Spleen (tissue), 11 donors: Measurements from ENCODE around the gene CCNB1. TPM values are rescaled to one million over a fixed set of nuclear protein-coding genes. Genes with fewer than 3 reads are reported as not detected.

ENCODE experiments used
- DNase-seq: peaks from one replicate; pipeline ENCODE4 v3.0.0-alpha.2; 2020
- H3K27ac ChIP-seq, 8 donors: fragments of 200-600 bp; sonication (generic) in 7 of 8; 1 replicate in 4 of 8; 2 replicates in 4 of 8; pipeline versions ENCODE4 v1.5.0 to v1.8.0; 2016 to 2021; ENCODE audit warnings: inconsistent platforms in 4 of 8, mild to moderate bottlenecking in 4 of 8, moderate library complexity in 1 of 8
- H3K27me3 ChIP-seq, 7 donors: fragments of 200-600 bp; sonication (generic) in 6 of 7; replicated peaks in 1 of 7; 1 replicate in 4 of 7; 2 replicates in 3 of 7; pipeline versions ENCODE4 v1.5.0 to v1.8.0; 2016 to 2021; ENCODE audit warnings: inconsistent platforms in 3 of 7, mild to moderate bottlenecking in 1 of 7
- H3K36me3 ChIP-seq, 6 donors: fragments of 200-600 bp; sonication (generic) in 5 of 6; 1 replicate in 4 of 6; 2 replicates in 2 of 6; pipeline versions ENCODE4 v1.5.0 to v1.8.0; 2016 to 2021; ENCODE audit warnings: inconsistent platforms in 2 of 6
- H3K4me1 ChIP-seq, 6 donors: fragments of 200-600 bp; sonication (generic) in 5 of 6; 1 replicate in 3 of 6; 2 replicates in 3 of 6; pipeline versions ENCODE4 v1.5.0 to v1.8.0; 2016 to 2021; ENCODE audit warnings: inconsistent platforms in 3 of 6
- H3K4me3 ChIP-seq, 8 donors: fragments of 200-600 bp; sonication (generic) in 7 of 8; 1 replicate in 4 of 8; 2 replicates in 4 of 8; pipeline versions ENCODE4 v1.5.0 to v1.8.0; 2016 to 2021; ENCODE audit warnings: inconsistent platforms in 4 of 8, mild to moderate bottlenecking in 4 of 8, moderate library complexity in 2 of 8
- H3K9me3 ChIP-seq, 8 donors: fragments of 200-600 bp; sonication (generic) in 7 of 8; 1 replicate in 4 of 8; 2 replicates in 4 of 8; pipeline versions ENCODE4 v1.5.0 to v1.8.0; 2016 to 2021; ENCODE audit warnings: inconsistent platforms in 4 of 8
- CTCF ChIP-seq, 11 experiments: fragments of 200-600 bp in 7 of 11; fragments of 450-650 bp in 4 of 11; sonication (generic) in 4 of 11; IDR thresholded peaks in 8 of 11; conservative IDR thresholded peaks in 3 of 11; 1 replicate in 7 of 11; 2 replicates in 4 of 11; pipeline versions ENCODE4 v1.4.0 to v1.8.0; 2016 to 2021; ENCODE audit warnings: antibody characterized with exemption in 11 of 11, inconsistent platforms in 4 of 11, mild to moderate bottlenecking in 1 of 11
- POLR2A ChIP-seq, 3 donors: fragments of 450-650 bp; IDR thresholded peaks; one replicate each; pipeline ENCODE4 v1.5.1; 2017; ENCODE audit warnings: antibody characterized with exemption in 3 of 3, mild to moderate bottlenecking in 1 of 3
- POLR2AphosphoS5 ChIP-seq, 3 donors: sonication (generic); formaldehyde crosslinking; IDR thresholded peaks; one replicate each; pipeline ENCODE4 v1.5.1; 2017; ENCODE audit warnings: antibody characterized with exemption in 3 of 3
- WGBS, 5 donors: extraction: QIAGEN DNeasy Blood & Tissue Kit in 3 of 5; methylation state at CpG; one replicate each; pipeline versions ENCODE4 v1.1.5 to v1.1.7; 2013 to 2018; 5-methylcytosine and 5-hydroxymethylcytosine counted together
- intact Hi-C: fragments of 100-400 bp; cut with DNase I; formaldehyde crosslinking; loops from one replicate; pipeline ENCODE4 v1.15.0; 2023; ENCODE audit warnings: low total_unique reads
- polyA plus RNA-seq, 3 donors: library from polyadenylated mRNA; stranded (reverse); fragments of 200-250 nt; gene quantifications; one replicate each; pipeline ENCODE4 v1.2.1, GENCODE V29; 2013
- total RNA-seq, 7 donors: library from RNA; depleted of rRNA in 3 of 7; stranded (reverse); fragments of >200 nt in 3 of 7; fragmentation: NEBNext Ultra II Directional in 4 of 7; extraction: Animal tissue kit (Norgen Biotek cat#: 25700) in 4 of 7; gene quantifications; one replicate each; pipeline versions ENCODE4 v1.1.0 to v1.2.1, GENCODE V29; 2016 to 2021
- donor health status: healthy with polysubstance abuse.
- donor health status: DM: no; HTN: no; CAD: no; lungs with moderate emphysema.
- donor health status: DM: no; HTN: no; CAD: no.
- donor health status: Bipolar disorder and iron deficiency.
- donor health status: healthy.
- donor health status: DM: no; HTN: no; CAD: no.
- donor health status: DM: yes; HTN: yes; CAD: no.

The CCNB1 gene
- total and polyA plus RNA-seq, 10 donors = 3.7 to 22.6 (median 11.2) TPM

DNA sequence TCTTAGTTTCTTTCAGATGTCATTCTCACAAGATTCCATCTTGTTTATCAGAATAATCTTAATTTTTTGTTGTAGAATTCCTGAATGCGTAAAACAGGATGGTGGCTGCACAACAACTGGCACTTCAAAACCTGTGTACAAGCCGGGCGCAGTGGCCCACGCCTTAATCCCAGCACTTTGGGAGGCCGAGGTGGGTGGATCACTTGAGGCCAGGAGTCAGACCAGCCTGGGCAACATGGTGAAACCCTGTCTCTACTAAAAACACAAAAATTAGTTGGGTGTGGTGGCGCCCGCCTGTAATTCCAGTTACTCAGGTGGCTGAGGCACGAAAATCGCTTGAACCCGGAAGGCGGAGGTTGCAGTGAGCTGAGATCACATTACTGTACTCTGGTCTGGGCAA is 10.5 kb upstream of the CCNB1 start:
- H3K4me1 ChIP-seq = no peaks in the 10 kb centered on the region
- intact Hi-C loops = no loop called here
- no peaks in the 10 kb centered on the region for H3K9me3 ChIP-seq
- TF ChIP-seq POLR2AphosphoS5 (IDR thresholded peaks at IDR 0.05) = no peak
- no peak for TF ChIP-seq POLR2A (IDR thresholded peaks at IDR 0.05)
- no peak for TF ChIP-seq CTCF (IDR thresholded peaks at IDR 0.05 in 8 of 11, conservative IDR thresholded peaks at IDR 0.05 in 3 of 11)
- H3K27me3 ChIP-seq = no peaks in the 10 kb centered on the region
- no peak overlapping the region for H3K4me3 ChIP-seq
- no peaks in the 10 kb centered on the region for H3K36me3 ChIP-seq
- no peak overlapping the region for H3K27ac ChIP-seq
- DNase-seq = no peak
- WGBS, 5 donors = 97 to 98% (median 97%) methylated on average over 11 of the region's 11 CpGs

GRCh38 chr5:69158039-69158438 is 8.9 kb upstream of the CCNB1 start:
- Histone ChIP-seq H3K4me3 (no peak overlapping the region), H3K4me1 (no peaks in the 10 kb centered on the region), H3K9me3 (no peaks in the 10 kb centered on the region), H3K36me3 (no peaks in the 10 kb centered on the region), H3K27ac (no peak overlapping the region), H3K27me3 (no peaks in the 10 kb centered on the region)
- intact Hi-C loops = no loop called here
- 92 to 99% (median 97%) methylated on average over 3 of the region's 3 CpGs for WGBS, 5 donors
- TF ChIP-seq CTCF (IDR thresholded peaks at IDR 0.05 in 8 of 11, conservative IDR thresholded peaks at IDR 0.05 in 3 of 11) (no peak), POLR2A (IDR thresholded peaks at IDR 0.05) (no peak), POLR2AphosphoS5 (IDR thresholded peaks at IDR 0.05) (no peak)
- no peak for DNase-seq

- WGBS, 5 donors = 92 to 96% (median 94%) methylated on average over 16 of the region's 16 CpGs
- TF ChIP-seq POLR2AphosphoS5 (IDR thresholded peaks at IDR 0.05) = no peak
- no peak for TF ChIP-seq CTCF (IDR thresholded peaks at IDR 0.05 in 8 of 11, conservative IDR thresholded peaks at IDR 0.05 in 3 of 11)
- no peak for TF ChIP-seq POLR2A (IDR thresholded peaks at IDR 0.05)
- no peaks in the 10 kb centered on the region for H3K9me3 ChIP-seq
- H3K36me3 ChIP-seq = no peaks in the 10 kb centered on the region
- H3K4me3 ChIP-seq = no peak overlapping the region
- intact Hi-C loops = loop anchor here (10.0 kb wide), 1 partner anchor 174 kb away; the partner anchor contains the start of gene CCDC125
- no peaks in the 10 kb centered on the region for H3K27me3 ChIP-seq
- peaks cover 0 to under 1% (median 0%) of the 10 kb centered on the region in 6 donors for H3K4me1 ChIP-seq
- H3K27ac ChIP-seq = no peak overlapping the region
- DNase-seq = no peak
Observed at GRCh38 chr5:69160651-69161050, 6.3 kb upstream of the CCNB1 start.

GRCh38 chr5:69167493-69167855 is 524 bp downstream of the CCNB1 start:
- intact Hi-C loops = loop anchor here (10.0 kb wide), 1 partner anchor 167 kb away; the partner anchor contains the start of gene CCDC125
- TF ChIP-seq CTCF (IDR thresholded peaks at IDR 0.05 in 8 of 11, conservative IDR thresholded peaks at IDR 0.05 in 3 of 11) = no peak
- no peak for TF ChIP-seq POLR2AphosphoS5 (IDR thresholded peaks at IDR 0.05)
- no peak for TF ChIP-seq POLR2A (IDR thresholded peaks at IDR 0.05)
- 1 to 3% (median 1%) methylated on average over 11 of the region's 11 CpGs for WGBS, 5 donors
- no peak for DNase-seq
- Histone ChIP-seq H3K9me3 (no peaks in the 10 kb centered on the region), H3K4me1 (peaks cover 6 to 30% (median 24%) of the 10 kb centered on the region in 6 donors), H3K27ac (peak overlapping the region in 6 of 8 donors; percentile 37 to 80 (median 69)), H3K27me3 (no peaks in the 10 kb centered on the region), H3K36me3 (peaks cover 0 to 32% (median 4%) of the 10 kb centered on the region in 6 donors), H3K4me3 (peak overlapping the region; percentile 81 to 93 (median 87))
